Right atrium auricular region (tissue), 2 donors: ENCODE results near the gene METRNL. TPM values are rescaled to one million over a fixed set of nuclear protein-coding genes. Genes with fewer than 3 reads are reported as not detected.
A peak's percentile ranks its signal among the peaks of the same experiment; 100 is the strongest.
"Not testable (repeated sequence)": the region's sequence is repeated elsewhere in the genome, so short reads cannot be mapped to it uniquely, and the experiment has no call there.

ENCODE experiments used
- DNase-seq: peaks from one replicate; pipeline ENCODE4 v3.0.0-alpha.2; 2019; ENCODE audit warnings: low spot score
- H3K27ac ChIP-seq, 2 donors: fragments of 200-600 bp; sonication (generic); 1 replicate in 1 of 2; 2 replicates in 1 of 2; pipeline ENCODE4 v1.5.1; 2016 to 2019
- H3K27me3 ChIP-seq, 2 donors: fragments of 200-600 bp; sonication (generic); one replicate each; pipeline versions ENCODE4 v1.5.1 to v1.6.0; 2017 to 2019
- H3K36me3 ChIP-seq: fragments of 200-600 bp; sonication (generic); one replicate; pipeline ENCODE4 v1.5.1; 2016
- H3K4me1 ChIP-seq, 2 donors: fragments of 200-600 bp; sonication (generic); one replicate each; pipeline versions ENCODE4 v1.5.1 to v1.6.0; 2017 to 2019
- H3K4me3 ChIP-seq, 2 donors: fragments of 200-600 bp; sonication (generic); 1 replicate in 1 of 2; 2 replicates in 1 of 2; pipeline ENCODE4 v1.5.1; 2017 to 2019; ENCODE audit warnings: mild to moderate bottlenecking in 1 of 2, moderate library complexity in 1 of 2
- H3K9me3 ChIP-seq, 2 donors: fragments of 200-600 bp; sonication (generic); one replicate each; pipeline ENCODE4 v1.5.1; 2019
- CTCF ChIP-seq, 2 donors: fragments of 200-600 bp; sonication (generic); IDR thresholded peaks; one replicate each; pipeline ENCODE4 v1.5.1; 2019; ENCODE audit warnings: antibody characterized with exemption in 2 of 2
- total RNA-seq, 2 donors: library from RNA; depleted of rRNA; stranded (reverse); fragments of >200 nt; gene quantifications; one replicate each; pipeline ENCODE4 v1.1.0, GENCODE V29; 2016

METRNL gene
- total RNA-seq, 2 donors from 2014 or later: 62.9 to 104 TPM

- Histone ChIP-seq H3K27ac (no peak overlapping the region), H3K4me1 (no peaks in the 10 kb centered on the region), H3K27me3 (no peaks in the 10 kb centered on the region), H3K36me3 (peaks cover 11% of the 10 kb centered on the region), H3K9me3 (peaks cover 0 to 26% of the 10 kb centered on the region in 2 donors), H3K4me3 (no peak overlapping the region)
- TF ChIP-seq CTCF (IDR thresholded peaks at IDR 0.05): no peak
- no peak for DNase-seq
Observed at GRCh38 chr17:83041305-83041704, 38.1 kb upstream of the METRNL start.

- TF ChIP-seq CTCF (IDR thresholded peaks at IDR 0.05): no peak
- DNase-seq: no peak
- Histone ChIP-seq H3K36me3 (peaks cover 11% of the 10 kb centered on the region), H3K27me3 (no peaks in the 10 kb centered on the region), H3K9me3 (peaks cover 0 to 29% of the 10 kb centered on the region in 2 donors), H3K4me3 (no peak overlapping the region), H3K27ac (no peak overlapping the region), H3K4me1 (no peaks in the 10 kb centered on the region)
Observed at GRCh38 chr17:83042522-83043158, 36.8 kb upstream of the METRNL start.

GRCh38 chr17:83044479-83044878 lies 34.9 kb upstream of the METRNL start:
- Histone ChIP-seq H3K36me3 (peaks cover 11% of the 10 kb centered on the region), H3K9me3 (peaks cover 0 to 29% of the 10 kb centered on the region in 2 donors)
- H3K27me3 ChIP-seq, H3K4me1 ChIP-seq, H3K4me3 ChIP-seq, H3K27ac ChIP-seq: not testable (repeated sequence)
- peak; percentile 30 for DNase-seq

- Histone ChIP-seq H3K27ac (no peak overlapping the region), H3K4me3 (no peak overlapping the region), H3K27me3 (no peaks in the 10 kb centered on the region), H3K36me3 (peaks cover 11% of the 10 kb centered on the region), H3K9me3 (peaks cover 0 to 18% of the 10 kb centered on the region in 2 donors), H3K4me1 (peaks cover 0 to 6% of the 10 kb centered on the region in 2 donors)
- no peak for TF ChIP-seq CTCF (IDR thresholded peaks at IDR 0.05)
- no peak for DNase-seq
Observed at GRCh38 chr17:83046448-83047181, 32.8 kb upstream of the METRNL start.

- H3K9me3 ChIP-seq: peaks cover 0 to 13% of the 10 kb centered on the region in 2 donors
- H3K4me3 ChIP-seq: no peak overlapping the region
- H3K27ac ChIP-seq: no peak overlapping the region
- DNase-seq: no peak
- peaks cover 10% of the 10 kb centered on the region for H3K36me3 ChIP-seq
- peaks cover 0 to 9% of the 10 kb centered on the region in 2 donors for H3K4me1 ChIP-seq
- no peaks in the 10 kb centered on the region for H3K27me3 ChIP-seq
- no peak for TF ChIP-seq CTCF (IDR thresholded peaks at IDR 0.05)
Observed at GRCh38 chr17:83047182-83047478, 32.3 kb upstream of the METRNL start.

GRCh38 chr17:83047818-83048475 lies 31.5 kb upstream of the METRNL start:
- not testable (repeated sequence) for H3K9me3 ChIP-seq, H3K27me3 ChIP-seq, H3K27ac ChIP-seq, DNase-seq, H3K4me3 ChIP-seq, H3K36me3 ChIP-seq
- peaks cover 0 to 12% of the 10 kb centered on the region in 2 donors for H3K4me1 ChIP-seq
